HG03565 (cell line): ENCODE measurements around the gene ST3GAL2.
"Not testable (repeated sequence)": the region's sequence is repeated elsewhere in the genome, so short reads cannot be mapped to it uniquely, and the experiment has no call there.

Source experiments
- ATAC-seq: cut with Tn5 transposase; IDR thresholded peaks from one replicate; pipeline ENCODE4 v1.9.1; 2021; ENCODE audit warnings: mild to moderate bottlenecking, moderate library complexity; ENCODE audit not compliant: unreplicated experiment

ST3GAL2 gene

GRCh38 chr16:70391881-70392481, 46.9 kb downstream of the ST3GAL2 start:
- ATAC-seq, result no peak

- no peak for ATAC-seq
These were observed 47.5 kb downstream of the ST3GAL2 start for GRCh38 chr16:70391446-70391845.

- no peak for ATAC-seq
These were observed 48.1 kb downstream of the ST3GAL2 start for GRCh38 chr16:70390774-70391173.

- no peak for ATAC-seq
These were observed 50.8 kb downstream of the ST3GAL2 start for GRCh38 chr16:70388006-70388680.

- not testable (repeated sequence) for ATAC-seq
These were observed 52.5 kb downstream of the ST3GAL2 start for GRCh38 chr16:70386289-70386986.

- no peak for ATAC-seq
These were observed 55.4 kb downstream of the ST3GAL2 start for GRCh38 chr16:70383421-70383960.

GRCh38 chr16:70381604-70382342, 57.1 kb downstream of the ST3GAL2 start:
- no peak for ATAC-seq

- peak; percentile 77 for ATAC-seq
These were observed 57.8 kb downstream of the ST3GAL2 start for GRCh38 chr16:70380919-70381603.

- no peak for ATAC-seq
These were observed 58.5 kb downstream of the ST3GAL2 start for GRCh38 chr16:70380248-70380918.

- no peak for ATAC-seq
These were observed 59.9 kb downstream of the ST3GAL2 start for GRCh38 chr16:70378869-70379493.

GRCh38 chr16:70377782-70378181, 61.1 kb downstream of the ST3GAL2 start:
- ATAC-seq, result no peak

- ATAC-seq, result no peak
These were observed 63.0 kb downstream of the ST3GAL2 start for GRCh38 chr16:70375636-70376611.

- ATAC-seq, result no peak
These were observed 64.7 kb downstream of the ST3GAL2 start for GRCh38 chr16:70374213-70374612.

- ATAC-seq, result no peak
These were observed 65.8 kb downstream of the ST3GAL2 start for GRCh38 chr16:70372921-70373728.

GRCh38 chr16:70370924-70371323, 68.0 kb downstream of the ST3GAL2 start:
- ATAC-seq, result no peak

- not testable (repeated sequence) for ATAC-seq
These were observed 68.8 kb downstream of the ST3GAL2 start for GRCh38 chr16:70370145-70370544.

- ATAC-seq, result no peak
These were observed 74.5 kb downstream of the ST3GAL2 start for GRCh38 chr16:70364399-70364798.

GRCh38 chr16:70359552-70359951, 79.3 kb downstream of the ST3GAL2 start:
- ATAC-seq, result no peak
